CD4-positive, alpha-beta T cell treated with Interleukin-6 at 100 ng/mL for 8 hours (primary cell): Measurements from ENCODE around the gene FGGY.
"Not testable (repeated sequence)": the region's sequence is repeated elsewhere in the genome, so short reads cannot be mapped to it uniquely, and the experiment has no call there.

Source experiments
- DNase-seq: peaks from one replicate; pipeline ENCODE4 v3.0.0-alpha.2; 2020; ENCODE audit warnings: mixed read lengths, low spot score

FGGY gene

GRCh38 chr1:59512702-59513101, 215.8 kb downstream of the FGGY start:
- DNase-seq = no peak

GRCh38 chr1:59514061-59514909, 217.4 kb downstream of the FGGY start:
- no peak for DNase-seq

- DNase-seq = no peak
These were observed 220.0 kb downstream of the FGGY start for GRCh38 chr1:59516881-59517280.

- no peak for DNase-seq
These were observed 223.3 kb downstream of the FGGY start for GRCh38 chr1:59520194-59520593.

GRCh38 chr1:59520827-59521418, 224.0 kb downstream of the FGGY start:
- no peak for DNase-seq

GRCh38 chr1:59521456-59521855, 224.6 kb downstream of the FGGY start:
- no peak for DNase-seq

- no peak for DNase-seq
These were observed 226.1 kb downstream of the FGGY start for GRCh38 chr1:59522925-59523505.

GRCh38 chr1:59523745-59524450, 227.0 kb downstream of the FGGY start:
- no peak for DNase-seq

GRCh38 chr1:59526240-59526639, 229.3 kb downstream of the FGGY start:
- no peak for DNase-seq

GRCh38 chr1:59528471-59528870, 231.6 kb downstream of the FGGY start:
- DNase-seq = no peak

GRCh38 chr1:59528900-59529299, 232.0 kb downstream of the FGGY start:
- DNase-seq = no peak

GRCh38 chr1:59530119-59530518, 233.2 kb downstream of the FGGY start:
- no peak for DNase-seq

GRCh38 chr1:59532102-59532501, 235.2 kb downstream of the FGGY start:
- no peak for DNase-seq

- not testable (repeated sequence) for DNase-seq
These were observed 241.6 kb downstream of the FGGY start for GRCh38 chr1:59538476-59538875.

GRCh38 chr1:59539961-59540681, 243.2 kb downstream of the FGGY start:
- no peak for DNase-seq

- no peak for DNase-seq
These were observed 244.3 kb downstream of the FGGY start for GRCh38 chr1:59541161-59541560.

- DNase-seq = no peak
These were observed 245.0 kb downstream of the FGGY start for GRCh38 chr1:59541891-59542290.

GRCh38 chr1:59543211-59543668, 246.3 kb downstream of the FGGY start:
- DNase-seq = no peak

GRCh38 chr1:59544615-59545293, 247.9 kb downstream of the FGGY start:
- no peak for DNase-seq

- no peak for DNase-seq
These were observed 248.9 kb downstream of the FGGY start for GRCh38 chr1:59545830-59546229.
